LNCaP clone FGC (cell line): ENCODE data around the gene IGSF8.

Experiments used
- DNase-seq: peaks from one replicate; pipeline ENCODE4 v3.0.0-alpha.2; 2011; ENCODE audit warnings: low read depth
- H3K4me3 ChIP-seq: 2 replicates; pipeline ENCODE4 v1.5.1; 2011; ENCODE audit warnings: mild to moderate bottlenecking, low read depth, low read length, control low read depth
- CTCF ChIP-seq: IDR thresholded peaks from 2 replicates; pipeline ENCODE4 v1.5.1; 2012; ENCODE audit warnings: mild to moderate bottlenecking; ENCODE audit not compliant: control insufficient read depth, insufficient read depth; ENCODE audit errors: extremely low read depth

IGSF8 gene

GRCh38 chr1:160097911-160098851 is at the start of gene IGSF8:
Gene IGSF8, minus strand, starts transcription at chr1:160098619. Its CDS starts 147 bp downstream, at chr1:160098472.
- no peak for TF ChIP-seq CTCF
- peak; percentile 56 for DNase-seq
- peak within 1 kb of the TSS; percentile 89 for H3K4me3 ChIP-seq

GRCh38 chr1:160148121-160148520 is 49.7 kb upstream of the IGSF8 start:
- no peak for DNase-seq
- TF ChIP-seq CTCF = no peak
- H3K4me3 ChIP-seq = no peak overlapping the region

- no peak overlapping the region for H3K4me3 ChIP-seq
- DNase-seq = no peak
- no peak for TF ChIP-seq CTCF
Observed at GRCh38 chr1:160146107-160146506, 47.7 kb upstream of the IGSF8 start.

GRCh38 chr1:160144921-160145320 is 46.5 kb upstream of the IGSF8 start:
- TF ChIP-seq CTCF = no peak
- no peak overlapping the region for H3K4me3 ChIP-seq
- DNase-seq = no peak

- no peak overlapping the region for H3K4me3 ChIP-seq
- no peak for DNase-seq
- TF ChIP-seq CTCF = no peak
Observed at GRCh38 chr1:160143695-160144094, 45.3 kb upstream of the IGSF8 start.

GRCh38 chr1:160139840-160140239 is 41.4 kb upstream of the IGSF8 start:
- no peak for DNase-seq
- H3K4me3 ChIP-seq = no peak overlapping the region
- TF ChIP-seq CTCF = no peak
